Activated CD4-positive, alpha-beta T cell treated with anti-CD3 and anti-CD28 coated beads, Interleukin-2, amount 10 ng/mL, durations not matched to agents 24 days and 14 days (primary cell): ENCODE results near the gene PMM1. TPM values are rescaled to one million over a fixed set of nuclear protein-coding genes. Genes with fewer than 3 reads are reported as not detected.

Experiments used
- DNase-seq: peaks from one replicate; pipeline ENCODE4 v3.0.0; 2022
- H3K27ac Mint-ChIP-seq: one replicate; pipeline ENCODE4 v1.8.0; 2022; ENCODE audit warnings: mild to moderate bottlenecking, mixed read lengths
- H3K27me3 Mint-ChIP-seq: one replicate; pipeline ENCODE4 v1.8.0; 2022; ENCODE audit warnings: mixed read lengths
- H3K36me3 Mint-ChIP-seq: one replicate; pipeline ENCODE4 v1.8.0; 2022; ENCODE audit warnings: low read depth, mild to moderate bottlenecking, mixed read lengths
- H3K4me1 Mint-ChIP-seq: one replicate; pipeline ENCODE4 v1.8.0; 2021; ENCODE audit warnings: mixed read lengths
- H3K4me3 Mint-ChIP-seq: one replicate; pipeline ENCODE4 v1.8.0; 2022; ENCODE audit warnings: mild to moderate bottlenecking, moderate library complexity, mixed read lengths
- H3K9me3 Mint-ChIP-seq: one replicate; pipeline ENCODE4 v1.8.0; 2021; ENCODE audit warnings: mixed read lengths
- intact Hi-C: fragments of 100-400 bp; cut with micrococcal nuclease; formaldehyde crosslinking; loops from one replicate; pipeline ENCODE4 v1.15.1; 2023
- total RNA-seq: library from RNA; stranded (reverse); gene quantifications from 2 replicates; pipeline ENCODE4 v1.2.3, GENCODE V29; 2022

PMM1 gene
- total RNA-seq, 1 donor from 2014 or later: 23.1 TPM

GRCh38 chr22:41548830-41549211, 40.8 kb downstream of the PMM1 start:
- no peak overlapping the region for H3K27ac Mint-ChIP-seq
- H3K4me1 Mint-ChIP-seq: peaks cover 7% of the 10 kb centered on the region
- H3K4me3 Mint-ChIP-seq: no peak overlapping the region
- intact Hi-C loops: no loop called here
- DNase-seq: no peak
- H3K36me3 Mint-ChIP-seq: no peaks in the 10 kb centered on the region
- no peaks in the 10 kb centered on the region for H3K9me3 Mint-ChIP-seq
- H3K27me3 Mint-ChIP-seq: peaks cover 12% of the 10 kb centered on the region

- H3K27me3 Mint-ChIP-seq: no peaks in the 10 kb centered on the region
- no peaks in the 10 kb centered on the region for H3K9me3 Mint-ChIP-seq
- peaks cover 9% of the 10 kb centered on the region for H3K36me3 Mint-ChIP-seq
- H3K27ac Mint-ChIP-seq: peak overlapping the region; percentile 89
- H3K4me3 Mint-ChIP-seq: peak overlapping the region; percentile 95
- DNase-seq: no peak
- intact Hi-C loops: loop anchor here (1.0 to 5.0 kb wide), 5 partner anchors 44 to 258 kb away; partner anchors contain the start of genes ACO2, DESI1, PHF5A and PMM1
- H3K4me1 Mint-ChIP-seq: peaks cover 28% of the 10 kb centered on the region
Observed at GRCh38 chr22:41544671-41545476, 44.8 kb downstream of the PMM1 start.

GRCh38 chr22:41543854-41544670, 45.6 kb downstream of the PMM1 start, which contains the start of gene POLR3H:
TSS of gene POLR3H (minus strand) at chr22:41544470. CDS start at chr22:41544101, 369 bp downstream.
- Mint-ChIP-seq H3K9me3 (no peaks in the 10 kb centered on the region), H3K36me3 (peaks cover 15% of the 10 kb centered on the region), H3K27ac (peak within 1 kb of the TSS; percentile 89), H3K4me1 (peaks cover 29% of the 10 kb centered on the region), H3K27me3 (no peaks in the 10 kb centered on the region), H3K4me3 (peak within 1 kb of the TSS; percentile 95)
- intact Hi-C loops: loop anchor here (1.0 to 5.0 kb wide), 5 partner anchors 45 to 257 kb away; partner anchors contain the start of genes ACO2, DESI1, PHF5A and PMM1
- peak; percentile 99 for DNase-seq

GRCh38 chr22:41542224-41542623, 47.4 kb downstream of the PMM1 start:
- H3K9me3 Mint-ChIP-seq: no peaks in the 10 kb centered on the region
- no peaks in the 10 kb centered on the region for H3K27me3 Mint-ChIP-seq
- H3K36me3 Mint-ChIP-seq: peaks cover 16% of the 10 kb centered on the region
- H3K4me1 Mint-ChIP-seq: peaks cover 29% of the 10 kb centered on the region
- H3K27ac Mint-ChIP-seq: no peak overlapping the region
- DNase-seq: no peak
- H3K4me3 Mint-ChIP-seq: peak overlapping the region; percentile 95
- intact Hi-C loops: loop anchor here (5.0 kb wide), 2 partner anchors 60 to 255 kb away; partner anchors contain the start of gene RANGAP1

GRCh38 chr22:41541484-41541883, 48.2 kb downstream of the PMM1 start:
- peaks cover 20% of the 10 kb centered on the region for H3K36me3 Mint-ChIP-seq
- peaks cover 29% of the 10 kb centered on the region for H3K4me1 Mint-ChIP-seq
- H3K27ac Mint-ChIP-seq: no peak overlapping the region
- no peak for DNase-seq
- H3K4me3 Mint-ChIP-seq: peak overlapping the region; percentile 1
- no peaks in the 10 kb centered on the region for H3K9me3 Mint-ChIP-seq
- no peaks in the 10 kb centered on the region for H3K27me3 Mint-ChIP-seq
- intact Hi-C loops: loop anchor here (5.0 kb wide), 2 partner anchors 61 to 254 kb away; partner anchors contain the start of gene RANGAP1

GRCh38 chr22:41540365-41540764, 49.3 kb downstream of the PMM1 start:
- intact Hi-C loops: loop anchor here (5.0 kb wide), 2 partner anchors 62 to 253 kb away; partner anchors contain the start of gene RANGAP1
- no peak for DNase-seq
- no peak overlapping the region for H3K27ac Mint-ChIP-seq
- H3K36me3 Mint-ChIP-seq: peaks cover 20% of the 10 kb centered on the region
- H3K9me3 Mint-ChIP-seq: no peaks in the 10 kb centered on the region
- H3K4me3 Mint-ChIP-seq: no peak overlapping the region
- H3K27me3 Mint-ChIP-seq: no peaks in the 10 kb centered on the region
- peaks cover 29% of the 10 kb centered on the region for H3K4me1 Mint-ChIP-seq

GRCh38 chr22:41540006-41540315, 49.7 kb downstream of the PMM1 start:
- Mint-ChIP-seq H3K27me3 (no peaks in the 10 kb centered on the region), H3K27ac (no peak overlapping the region), H3K9me3 (no peaks in the 10 kb centered on the region), H3K4me3 (no peak overlapping the region), H3K36me3 (peaks cover 20% of the 10 kb centered on the region), H3K4me1 (peaks cover 27% of the 10 kb centered on the region)
- intact Hi-C loops: loop anchor here (5.0 kb wide), 2 partner anchors 62 to 253 kb away; partner anchors contain the start of gene RANGAP1
- no peak for DNase-seq

- no peaks in the 10 kb centered on the region for H3K9me3 Mint-ChIP-seq
- intact Hi-C loops: loop anchor here (5.0 kb wide), 2 partner anchors 63 to 252 kb away; partner anchors contain the start of gene RANGAP1
- peaks cover 22% of the 10 kb centered on the region for H3K4me1 Mint-ChIP-seq
- H3K27ac Mint-ChIP-seq: no peak overlapping the region
- H3K4me3 Mint-ChIP-seq: no peak overlapping the region
- DNase-seq: no peak
- H3K36me3 Mint-ChIP-seq: peaks cover 21% of the 10 kb centered on the region
- no peaks in the 10 kb centered on the region for H3K27me3 Mint-ChIP-seq
Observed at GRCh38 chr22:41539146-41540005, 50.3 kb downstream of the PMM1 start.

- intact Hi-C loops: no loop called here
Observed at GRCh38 chr22:41538583-41538982, 51.1 kb downstream of the PMM1 start.

GRCh38 chr22:41537203-41537602, 52.4 kb downstream of the PMM1 start:
- intact Hi-C loops: no loop called here
- Mint-ChIP-seq H3K4me1 (peaks cover 10% of the 10 kb centered on the region), H3K27me3 (no peaks in the 10 kb centered on the region), H3K27ac (no peak overlapping the region), H3K9me3 (no peaks in the 10 kb centered on the region), H3K4me3 (no peak overlapping the region), H3K36me3 (peaks cover 23% of the 10 kb centered on the region)
- DNase-seq: no peak

More at GRCh38 chr22:41538583-41538982, 51.1 kb downstream of the PMM1 start:
- H3K27me3 Mint-ChIP-seq: no peaks in the 10 kb centered on the region
- DNase-seq: no peak
- no peak overlapping the region for H3K27ac Mint-ChIP-seq
- no peaks in the 10 kb centered on the region for H3K9me3 Mint-ChIP-seq
- no peak overlapping the region for H3K4me3 Mint-ChIP-seq
- peaks cover 20% of the 10 kb centered on the region for H3K4me1 Mint-ChIP-seq
- peaks cover 23% of the 10 kb centered on the region for H3K36me3 Mint-ChIP-seq

GRCh38 chr22:41535244-41535643, 54.4 kb downstream of the PMM1 start:
- H3K27ac Mint-ChIP-seq: no peak overlapping the region
- H3K4me1 Mint-ChIP-seq: peaks cover 2% of the 10 kb centered on the region
- H3K27me3 Mint-ChIP-seq: no peaks in the 10 kb centered on the region
- H3K4me3 Mint-ChIP-seq: no peak overlapping the region
- H3K9me3 Mint-ChIP-seq: no peaks in the 10 kb centered on the region
- H3K36me3 Mint-ChIP-seq: peaks cover 25% of the 10 kb centered on the region
- DNase-seq: no peak
- intact Hi-C loops: no loop called here

- H3K27me3 Mint-ChIP-seq: no peaks in the 10 kb centered on the region
- H3K36me3 Mint-ChIP-seq: peaks cover 17% of the 10 kb centered on the region
- no peaks in the 10 kb centered on the region for H3K4me1 Mint-ChIP-seq
- no peak for DNase-seq
- H3K4me3 Mint-ChIP-seq: no peak overlapping the region
- no peak overlapping the region for H3K27ac Mint-ChIP-seq
- intact Hi-C loops: no loop called here
- no peaks in the 10 kb centered on the region for H3K9me3 Mint-ChIP-seq
Observed at GRCh38 chr22:41534219-41534618, 55.4 kb downstream of the PMM1 start.
